NB4 (cell line): Measurements from ENCODE around the gene C3orf22.

ENCODE experiments used
- POLR2A ChIP-seq: IDR thresholded peaks from 2 replicates; pipeline ENCODE4 v1.6.1; 2011; ENCODE audit warnings: mild to moderate bottlenecking; ENCODE audit not compliant: insufficient read length; ENCODE audit errors: extremely low read depth
- TF ChIP-seq, protein P1 (sequence below): IDR thresholded peaks from one replicate; pipeline ENCODE4 v1.5.1; 2012; ENCODE audit warnings: low read depth, low read length

DNA sequence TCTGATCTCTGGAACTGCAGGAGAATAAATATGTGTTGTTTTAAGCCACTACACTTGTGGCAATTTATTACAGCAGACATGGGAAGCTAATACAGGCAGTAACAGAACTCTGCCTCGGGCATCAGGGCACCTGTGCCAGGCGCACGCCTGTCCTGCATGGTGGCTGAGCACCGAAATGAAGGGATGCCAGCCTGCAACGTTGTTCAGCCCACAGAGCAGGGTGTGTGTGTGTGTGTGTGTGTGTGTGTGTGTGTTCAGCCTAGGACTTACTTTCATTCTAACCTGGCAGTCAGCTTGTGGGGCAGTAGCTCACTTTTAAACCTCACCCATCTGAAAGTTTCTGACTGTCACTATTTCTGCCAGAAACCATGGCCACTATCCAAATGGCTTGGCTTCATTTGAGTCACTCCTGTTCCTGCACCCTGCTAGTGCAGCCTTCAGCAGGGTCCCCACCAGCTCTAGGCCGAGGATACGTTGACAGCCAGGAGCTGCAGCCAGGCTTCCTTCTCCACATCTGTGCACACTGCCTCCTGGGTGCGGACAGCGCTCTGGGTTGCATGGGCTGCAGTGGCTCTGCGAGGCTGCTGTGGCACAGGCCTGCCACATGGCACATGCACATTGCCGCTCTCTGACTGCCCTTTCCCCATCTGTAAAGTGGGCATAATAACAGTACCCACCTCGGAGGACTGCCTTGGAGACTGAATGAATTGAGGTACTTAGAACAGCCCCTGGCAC, 45.6 kb downstream of the C3orf22 start:
- TF ChIP-seq, protein P1, sequence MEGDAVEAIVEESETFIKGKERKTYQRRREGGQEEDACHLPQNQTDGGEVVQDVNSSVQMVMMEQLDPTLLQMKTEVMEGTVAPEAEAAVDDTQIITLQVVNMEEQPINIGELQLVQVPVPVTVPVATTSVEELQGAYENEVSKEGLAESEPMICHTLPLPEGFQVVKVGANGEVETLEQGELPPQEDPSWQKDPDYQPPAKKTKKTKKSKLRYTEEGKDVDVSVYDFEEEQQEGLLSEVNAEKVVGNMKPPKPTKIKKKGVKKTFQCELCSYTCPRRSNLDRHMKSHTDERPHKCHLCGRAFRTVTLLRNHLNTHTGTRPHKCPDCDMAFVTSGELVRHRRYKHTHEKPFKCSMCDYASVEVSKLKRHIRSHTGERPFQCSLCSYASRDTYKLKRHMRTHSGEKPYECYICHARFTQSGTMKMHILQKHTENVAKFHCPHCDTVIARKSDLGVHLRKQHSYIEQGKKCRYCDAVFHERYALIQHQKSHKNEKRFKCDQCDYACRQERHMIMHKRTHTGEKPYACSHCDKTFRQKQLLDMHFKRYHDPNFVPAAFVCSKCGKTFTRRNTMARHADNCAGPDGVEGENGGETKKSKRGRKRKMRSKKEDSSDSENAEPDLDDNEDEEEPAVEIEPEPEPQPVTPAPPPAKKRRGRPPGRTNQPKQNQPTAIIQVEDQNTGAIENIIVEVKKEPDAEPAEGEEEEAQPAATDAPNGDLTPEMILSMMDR: no peak
- TF ChIP-seq POLR2A: no peak
